ENCODE data around the gene FSIP1. TPM values are rescaled to one million over a fixed set of nuclear protein-coding genes. Genes with fewer than 3 reads are reported as not detected.

The FSIP1 gene
- total RNA-seq, 1 experiment from 2014 or later: 3.2 TPM

DNA sequence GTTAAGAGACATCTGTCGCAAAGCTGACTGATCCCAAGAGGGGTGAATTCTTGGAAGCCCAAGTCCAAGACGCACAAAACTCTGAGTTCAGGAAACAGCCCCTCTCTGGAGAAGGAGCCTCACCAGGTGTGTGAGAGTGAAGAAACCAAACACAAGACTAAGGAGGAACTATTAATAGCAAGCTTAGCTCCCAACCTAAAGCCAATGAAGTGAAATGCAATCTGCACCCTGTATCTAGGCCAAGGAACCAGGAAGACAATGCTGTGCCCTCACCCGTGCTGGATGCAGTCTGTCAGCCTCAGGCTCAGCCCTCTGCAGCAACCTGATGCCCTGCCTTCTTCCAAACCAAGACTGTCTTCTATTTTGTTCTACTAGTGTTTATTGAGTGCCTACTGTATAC, 224.2 kb downstream of the FSIP1 start:
- Mint-ChIP-seq H3K27ac (ENCODE audit: low read depth, unreplicated experiment) (peak overlapping the region; percentile 11), H3K27me3 (ENCODE audit: insufficient read depth, unreplicated experiment) (no peaks in the 10 kb centered on the region), H3K4me3 (ENCODE audit: unreplicated experiment) (no peak overlapping the region), H3K36me3 (ENCODE audit: insufficient read depth, unreplicated experiment) (no peaks in the 10 kb centered on the region), H3K9me3 (ENCODE audit: unreplicated experiment) (no peaks in the 10 kb centered on the region), H3K4me1 (ENCODE audit: insufficient read depth, unreplicated experiment) (peaks cover 39% of the 10 kb centered on the region)
- ChIA-PET CTCF (interaction anchor here (1.1 kb wide), 2 partner anchors 12 to 19 kb away, joined by 3 to 4 read pairs; no protein-coding TSS in a partner anchor), POLR2A (interaction anchor here (1.2 to 1.5 kb wide), 2 partner anchors 10 to 20 kb away, joined by 3 read pairs; no protein-coding TSS in a partner anchor)
- DNase-seq (ENCODE audit: unreplicated experiment): no peak
- BruUV-seq (replicated peaks): no TSS peak
- intact Hi-C loops (cut with micrococcal nuclease): no loop called here
- TF ChIP-seq, protein P1, sequence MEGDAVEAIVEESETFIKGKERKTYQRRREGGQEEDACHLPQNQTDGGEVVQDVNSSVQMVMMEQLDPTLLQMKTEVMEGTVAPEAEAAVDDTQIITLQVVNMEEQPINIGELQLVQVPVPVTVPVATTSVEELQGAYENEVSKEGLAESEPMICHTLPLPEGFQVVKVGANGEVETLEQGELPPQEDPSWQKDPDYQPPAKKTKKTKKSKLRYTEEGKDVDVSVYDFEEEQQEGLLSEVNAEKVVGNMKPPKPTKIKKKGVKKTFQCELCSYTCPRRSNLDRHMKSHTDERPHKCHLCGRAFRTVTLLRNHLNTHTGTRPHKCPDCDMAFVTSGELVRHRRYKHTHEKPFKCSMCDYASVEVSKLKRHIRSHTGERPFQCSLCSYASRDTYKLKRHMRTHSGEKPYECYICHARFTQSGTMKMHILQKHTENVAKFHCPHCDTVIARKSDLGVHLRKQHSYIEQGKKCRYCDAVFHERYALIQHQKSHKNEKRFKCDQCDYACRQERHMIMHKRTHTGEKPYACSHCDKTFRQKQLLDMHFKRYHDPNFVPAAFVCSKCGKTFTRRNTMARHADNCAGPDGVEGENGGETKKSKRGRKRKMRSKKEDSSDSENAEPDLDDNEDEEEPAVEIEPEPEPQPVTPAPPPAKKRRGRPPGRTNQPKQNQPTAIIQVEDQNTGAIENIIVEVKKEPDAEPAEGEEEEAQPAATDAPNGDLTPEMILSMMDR (IDR thresholded peaks at IDR 0.05; ENCODE audit: unreplicated experiment): no peak

DNA sequence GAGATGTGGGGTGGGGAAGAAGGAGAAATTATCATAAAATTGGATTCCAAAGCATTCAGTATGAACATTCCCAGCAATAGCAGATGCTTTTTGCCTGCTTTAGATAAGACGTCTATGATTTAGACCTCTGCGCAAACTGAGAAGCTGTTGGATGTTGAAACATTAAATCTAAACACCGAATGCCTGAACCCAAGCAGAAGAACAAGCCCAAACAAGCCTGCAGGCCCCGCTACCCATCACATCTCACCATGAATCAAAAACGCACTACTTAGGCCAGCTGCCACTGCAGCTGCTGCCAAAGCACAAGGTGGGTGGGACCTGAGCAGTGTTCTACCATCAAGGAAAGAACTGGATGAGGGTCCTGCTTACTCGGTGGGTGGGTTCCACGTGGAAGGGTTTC, 226.2 kb downstream of the FSIP1 start:
- intact Hi-C loops (cut with micrococcal nuclease): no loop called here
- no peaks in the 10 kb centered on the region for H3K36me3 Mint-ChIP-seq (ENCODE audit: insufficient read depth, unreplicated experiment)
- BruUV-seq (replicated peaks): no TSS peak
- H3K27ac Mint-ChIP-seq (ENCODE audit: low read depth, unreplicated experiment): peak overlapping the region; percentile 64
- peak overlapping the region; percentile 23 for H3K4me3 Mint-ChIP-seq (ENCODE audit: unreplicated experiment)
- H3K9me3 Mint-ChIP-seq (ENCODE audit: unreplicated experiment): no peaks in the 10 kb centered on the region
- TF ChIP-seq, protein P1 (IDR thresholded peaks at IDR 0.05; ENCODE audit: unreplicated experiment): no peak
- CTCF ChIA-PET: interaction anchor here (0.6 to 4.2 kb wide), 6 partner anchors 25 to 837 kb away, joined by 3 to 32 read pairs (median 3); partner anchors contain the start of gene THBS1
- no peaks in the 10 kb centered on the region for H3K27me3 Mint-ChIP-seq (ENCODE audit: insufficient read depth, unreplicated experiment)
- peaks cover 39% of the 10 kb centered on the region for H3K4me1 Mint-ChIP-seq (ENCODE audit: insufficient read depth, unreplicated experiment)
- DNase-seq (ENCODE audit: unreplicated experiment): peak; percentile 73
- POLR2A ChIA-PET: interaction anchor here (0.6 to 3.8 kb wide), 13 partner anchors 22 to 438 kb away, joined by 3 to 35 read pairs (median 4); partner anchors contain the start of gene THBS1

DNA sequence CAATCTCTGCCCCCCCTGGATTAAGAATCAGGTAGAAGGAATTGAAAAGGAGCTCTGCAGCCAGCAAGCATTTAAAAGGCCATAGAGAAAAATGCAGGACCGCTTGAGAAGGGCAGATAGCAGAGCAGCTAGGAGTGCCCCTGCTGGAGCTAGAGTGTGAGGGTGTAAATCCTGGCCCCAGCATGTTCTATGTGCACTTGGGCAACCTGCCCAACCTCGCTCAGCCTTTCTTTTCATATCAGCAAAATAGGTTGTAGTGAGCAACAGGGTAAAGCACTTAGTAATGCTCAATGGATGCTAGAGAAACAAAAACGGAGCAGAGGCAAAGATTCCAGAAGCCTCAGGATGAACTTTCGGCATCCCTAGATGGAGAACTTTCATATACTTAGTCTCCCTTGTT, 226.8 kb downstream of the FSIP1 start:
- Mint-ChIP-seq H3K27me3 (ENCODE audit: insufficient read depth, unreplicated experiment) (no peaks in the 10 kb centered on the region), H3K36me3 (ENCODE audit: insufficient read depth, unreplicated experiment) (no peaks in the 10 kb centered on the region), H3K4me1 (ENCODE audit: insufficient read depth, unreplicated experiment) (peaks cover 39% of the 10 kb centered on the region), H3K9me3 (ENCODE audit: unreplicated experiment) (no peaks in the 10 kb centered on the region), H3K4me3 (ENCODE audit: unreplicated experiment) (peak overlapping the region; percentile 23), H3K27ac (ENCODE audit: low read depth, unreplicated experiment) (peak overlapping the region; percentile 64)
- peak; percentile 42 for DNase-seq (ENCODE audit: unreplicated experiment)
- POLR2A ChIA-PET: interaction anchor here (0.6 to 3.8 kb wide), 13 partner anchors 16 to 384 kb away, joined by 3 to 35 read pairs (median 4); partner anchors contain the start of gene THBS1
- intact Hi-C loops (cut with micrococcal nuclease): no loop called here
- TF ChIP-seq, protein P1 (IDR thresholded peaks at IDR 0.05; ENCODE audit: unreplicated experiment): no peak
- CTCF ChIA-PET: interaction anchor here (0.9 to 4.2 kb wide), 8 partner anchors 12 to 383 kb away, joined by 3 to 32 read pairs (median 4); partner anchors contain the start of gene THBS1
- BruUV-seq (replicated peaks): no TSS peak

DNA sequence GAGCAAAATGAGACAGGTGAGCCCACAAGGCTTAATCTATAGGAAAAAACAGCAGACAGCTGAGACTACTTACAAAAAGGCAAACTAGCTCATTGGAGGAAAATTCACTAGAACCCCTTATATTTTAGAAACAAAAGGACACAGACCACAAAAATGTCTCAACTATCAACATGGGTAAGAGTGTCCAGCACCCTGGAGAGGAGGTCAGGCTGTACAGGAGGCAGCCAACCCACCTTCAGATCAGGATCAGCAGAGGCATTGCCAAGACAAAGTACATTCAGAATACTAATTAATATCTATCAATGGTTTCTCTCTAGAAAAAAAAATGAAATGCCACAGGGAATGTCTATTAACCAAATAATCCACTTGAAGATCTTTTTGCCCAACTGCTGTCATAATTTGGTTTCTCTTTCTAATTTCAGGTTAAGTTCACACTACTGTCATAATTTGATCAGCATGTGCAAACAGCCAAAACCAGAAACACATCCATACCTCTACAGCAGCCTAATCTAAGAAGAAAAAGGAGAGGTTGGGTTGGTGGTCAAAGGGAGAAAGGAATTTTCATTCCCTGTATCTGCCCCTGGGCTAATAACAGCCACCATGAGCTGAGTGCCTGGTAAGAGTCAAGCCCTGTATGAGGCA, 227.8 kb downstream of the FSIP1 start:
- intact Hi-C loops (cut with micrococcal nuclease): loop anchor here (5.0 kb wide), 1 partner anchor 53 kb away; no protein-coding TSS in a partner anchor
- peak overlapping the region; percentile 50 for H3K27ac Mint-ChIP-seq (ENCODE audit: low read depth, unreplicated experiment)
- no TSS peak for BruUV-seq (replicated peaks)
- no peaks in the 10 kb centered on the region for H3K36me3 Mint-ChIP-seq (ENCODE audit: insufficient read depth, unreplicated experiment)
- H3K4me1 Mint-ChIP-seq (ENCODE audit: insufficient read depth, unreplicated experiment): peaks cover 39% of the 10 kb centered on the region
- no peaks in the 10 kb centered on the region for H3K27me3 Mint-ChIP-seq (ENCODE audit: insufficient read depth, unreplicated experiment)
- CTCF ChIA-PET: interaction anchor here (0.6 to 4.2 kb wide), 9 partner anchors 11 to 1575 kb away, joined by 3 to 32 read pairs (median 5); partner anchors contain the start of gene THBS1
- TF ChIP-seq, protein P1 (IDR thresholded peaks at IDR 0.05; ENCODE audit: unreplicated experiment): no peak
- H3K4me3 Mint-ChIP-seq (ENCODE audit: unreplicated experiment): peak overlapping the region; percentile 22
- H3K9me3 Mint-ChIP-seq (ENCODE audit: unreplicated experiment): no peaks in the 10 kb centered on the region
- POLR2A ChIA-PET: interaction anchor here (0.7 to 3.8 kb wide), 13 partner anchors 11 to 383 kb away, joined by 3 to 35 read pairs (median 4); partner anchors contain the start of gene THBS1
- no peak for DNase-seq (ENCODE audit: unreplicated experiment)
